ENCODE data around the gene ITGAL. TPM values are rescaled to one million over a fixed set of nuclear protein-coding genes. Genes with fewer than 3 reads are reported as not detected.
"Not testable (repeated sequence)": the region's sequence is repeated elsewhere in the genome, so short reads cannot be mapped to it uniquely, and the experiment has no call there.

ITGAL gene
- total RNA-seq, 2 experiments from 2014 or later, result 218 to 226 TPM

GRCh38 chr16:30476991-30477390 lies 4.4 kb downstream of the ITGAL start:
- intact Hi-C loops (cut with micrococcal nuclease), result no loop called here
- Mint-ChIP-seq H3K27ac (peak overlapping the region; percentile 71), H3K27me3 (no peaks in the 10 kb centered on the region)

GRCh38 chr16:30477773-30478172 lies 5.2 kb downstream of the ITGAL start:
- ChIA-PET POLR2A (interaction anchor here (0.6 to 0.7 kb wide), 2 partner anchors 25 to 89 kb away, joined by 3 to 4 read pairs; no protein-coding TSS in a partner anchor), CTCF (interaction anchor here (0.6 to 1.3 kb wide), 3 partner anchors 28 to 596 kb away, joined by 3 to 7 read pairs (median 3); partner anchors contain the start of gene DCTPP1)
- DNase-seq; H3K27me3 Mint-ChIP-seq; H3K4me3 Mint-ChIP-seq; H3K9me3 Mint-ChIP-seq; intact Hi-C loops (cut with micrococcal nuclease): not testable (repeated sequence)
- Mint-ChIP-seq H3K27ac (peak overlapping the region; percentile 71), H3K36me3 (peaks cover 76% of the 10 kb centered on the region), H3K4me1 (ENCODE audit: low read depth) (peaks cover 56% of the 10 kb centered on the region)

More at GRCh38 chr16:30476991-30477390, 4.4 kb downstream of the ITGAL start:
- ChIA-PET CTCF (interaction anchor here (0.6 to 1.3 kb wide), 5 partner anchors 28 to 595 kb away, joined by 3 to 7 read pairs (median 3); partner anchors contain the start of gene DCTPP1), POLR2A (interaction anchor here (0.6 to 0.7 kb wide), 2 partner anchors 26 to 89 kb away, joined by 3 to 4 read pairs; no protein-coding TSS in a partner anchor)
- no peak for DNase-seq
- Mint-ChIP-seq H3K4me3 (no peak overlapping the region), H3K4me1 (ENCODE audit: low read depth) (peaks cover 54% of the 10 kb centered on the region), H3K9me3 (no peaks in the 10 kb centered on the region), H3K36me3 (peaks cover 73% of the 10 kb centered on the region)

DNA sequence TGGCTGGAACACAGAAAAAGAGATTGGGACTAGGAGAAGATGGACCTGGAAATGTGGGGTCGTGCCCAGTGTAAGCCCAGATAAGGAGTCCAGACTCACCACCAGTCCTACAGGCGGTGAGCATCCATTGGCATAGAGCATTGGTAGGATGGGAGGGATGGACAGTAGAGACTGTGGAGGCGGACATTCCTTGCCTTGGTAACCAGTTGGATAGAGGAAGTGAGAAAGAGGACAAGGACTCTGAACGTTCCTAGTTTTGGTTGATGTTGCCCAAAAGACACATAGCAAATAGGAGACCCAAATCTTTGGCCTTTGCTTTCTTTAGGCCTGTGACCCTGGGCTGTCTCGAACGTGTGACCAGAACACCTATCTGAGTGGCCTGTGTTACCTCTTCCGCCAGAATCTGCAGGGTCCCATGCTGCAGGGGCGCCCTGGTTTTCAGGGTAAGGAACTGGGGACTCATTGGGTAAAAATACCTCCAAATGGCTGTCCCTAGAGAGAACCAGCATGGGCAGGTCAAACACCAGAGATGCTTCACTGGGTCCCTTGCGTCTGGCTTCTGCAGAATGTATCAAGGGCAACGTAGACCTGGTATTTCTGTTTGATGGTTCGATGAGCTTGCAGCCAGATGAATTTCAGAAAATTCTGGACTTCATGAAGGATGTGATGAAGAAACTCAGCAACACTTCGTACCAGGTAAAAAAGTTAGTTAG lies 6.4 kb downstream of the ITGAL start:
- ChIA-PET POLR2A (no interaction called here), CTCF (interaction anchor here (2.4 to 5.0 kb wide), 2 partner anchors 29 to 48 kb away, joined by 15 to 27 read pairs; partner anchors contain the start of gene DCTPP1)
- DNase-seq, result no peak
- no peaks in the 10 kb centered on the region for H3K9me3 Mint-ChIP-seq
- H3K4me3 Mint-ChIP-seq, result no peak overlapping the region
- H3K36me3 Mint-ChIP-seq, result peaks cover 76% of the 10 kb centered on the region
- peaks cover 60% of the 10 kb centered on the region for H3K4me1 Mint-ChIP-seq (ENCODE audit: low read depth)
- H3K27ac Mint-ChIP-seq, result no peak overlapping the region
- H3K27me3 Mint-ChIP-seq, result no peaks in the 10 kb centered on the region
- intact Hi-C loops (cut with micrococcal nuclease), result no loop called here

DNA sequence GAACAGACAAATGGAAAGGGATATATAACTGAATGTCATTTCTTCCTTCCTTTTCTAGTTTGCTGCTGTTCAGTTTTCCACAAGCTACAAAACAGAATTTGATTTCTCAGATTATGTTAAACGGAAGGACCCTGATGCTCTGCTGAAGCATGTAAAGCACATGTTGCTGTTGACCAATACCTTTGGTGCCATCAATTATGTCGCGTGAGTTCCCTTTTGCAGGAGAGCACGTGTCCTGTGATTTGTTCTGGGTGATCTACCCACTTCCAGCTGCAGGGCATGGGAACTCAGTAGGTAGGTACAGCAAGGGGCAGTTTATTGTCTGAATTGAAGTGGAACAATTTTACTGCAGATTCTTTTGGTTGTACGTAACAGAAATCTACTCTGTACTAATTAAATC lies 8.8 kb downstream of the ITGAL start:
- Mint-ChIP-seq H3K27ac (peak overlapping the region; percentile 30), H3K36me3 (peaks cover 74% of the 10 kb centered on the region), H3K4me1 (ENCODE audit: low read depth) (peaks cover 53% of the 10 kb centered on the region)

DNA sequence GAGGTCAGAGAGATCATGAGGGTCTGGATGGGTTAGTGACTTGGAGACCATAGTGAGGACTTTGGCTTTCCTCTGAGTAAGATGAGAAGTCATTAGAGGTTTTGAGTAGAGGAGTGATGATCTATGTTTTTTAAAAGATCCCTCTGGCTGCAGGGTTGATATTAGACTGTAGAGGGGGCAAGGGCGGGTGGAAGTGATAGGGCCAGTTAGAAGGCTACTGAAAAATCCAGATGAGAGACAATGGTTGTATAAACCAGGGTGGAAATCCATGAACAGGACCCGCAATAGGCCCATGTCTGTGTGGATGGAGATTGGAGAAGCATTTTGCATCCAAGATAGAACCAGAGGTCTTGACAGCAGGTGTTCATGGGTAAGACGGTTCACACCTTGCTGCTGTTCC lies 9.8 kb downstream of the ITGAL start:
- Mint-ChIP-seq H3K27me3 (no peaks in the 10 kb centered on the region), H3K4me3 (no peak overlapping the region), H3K27ac (peak overlapping the region; percentile 38), H3K9me3 (no peaks in the 10 kb centered on the region), H3K4me1 (ENCODE audit: low read depth) (peaks cover 50% of the 10 kb centered on the region), H3K36me3 (peaks cover 71% of the 10 kb centered on the region)
- DNase-seq, result peak; percentile 16
- intact Hi-C loops (cut with micrococcal nuclease), result no loop called here
- ChIA-PET POLR2A (interaction anchor here (0.9 to 1.6 kb wide), 2 partner anchors 9 to 16 kb away, joined by 3 to 5 read pairs; no protein-coding TSS in a partner anchor), CTCF (interaction anchor here (1.0 to 5.0 kb wide), 6 partner anchors 26 to 133 kb away, joined by 3 to 27 read pairs (median 4); partner anchors contain the start of gene DCTPP1)

More for the DNA sequence above, 8.8 kb downstream of the ITGAL start:
- Mint-ChIP-seq H3K4me3 (no peak overlapping the region), H3K27me3 (no peaks in the 10 kb centered on the region), H3K9me3 (no peaks in the 10 kb centered on the region)
- no peak for DNase-seq
- intact Hi-C loops (cut with micrococcal nuclease), result no loop called here
- POLR2A ChIA-PET, result interaction anchor here (0.7 to 1.4 kb wide), 2 partner anchors 9 to 23 kb away, joined by 3 to 9 read pairs; no protein-coding TSS in a partner anchor
- CTCF ChIA-PET, result interaction anchor here (1.0 to 5.0 kb wide), 4 partner anchors 25 to 51 kb away, joined by 3 to 27 read pairs (median 9); partner anchors contain the start of gene DCTPP1

GRCh38 chr16:30484887-30485286 lies 12.3 kb downstream of the ITGAL start:
- no peak overlapping the region for H3K4me3 Mint-ChIP-seq
- intact Hi-C loops (cut with micrococcal nuclease), result loop anchor here (5.0 kb wide), 2 partner anchors 37 to 38 kb away; partner anchors contain the start of gene SEPHS2
- H3K27me3 Mint-ChIP-seq, result no peaks in the 10 kb centered on the region
- peaks cover 49% of the 10 kb centered on the region for H3K4me1 Mint-ChIP-seq (ENCODE audit: low read depth)
- peaks cover 71% of the 10 kb centered on the region for H3K36me3 Mint-ChIP-seq
- H3K9me3 Mint-ChIP-seq, result no peaks in the 10 kb centered on the region
- H3K27ac Mint-ChIP-seq, result no peak overlapping the region
- no peak for DNase-seq
- ChIA-PET CTCF (no interaction called here), POLR2A (interaction anchor here (1.3 kb wide), 1 partner anchor 11 kb away, joined by 3 read pairs; no protein-coding TSS in a partner anchor)

DNA sequence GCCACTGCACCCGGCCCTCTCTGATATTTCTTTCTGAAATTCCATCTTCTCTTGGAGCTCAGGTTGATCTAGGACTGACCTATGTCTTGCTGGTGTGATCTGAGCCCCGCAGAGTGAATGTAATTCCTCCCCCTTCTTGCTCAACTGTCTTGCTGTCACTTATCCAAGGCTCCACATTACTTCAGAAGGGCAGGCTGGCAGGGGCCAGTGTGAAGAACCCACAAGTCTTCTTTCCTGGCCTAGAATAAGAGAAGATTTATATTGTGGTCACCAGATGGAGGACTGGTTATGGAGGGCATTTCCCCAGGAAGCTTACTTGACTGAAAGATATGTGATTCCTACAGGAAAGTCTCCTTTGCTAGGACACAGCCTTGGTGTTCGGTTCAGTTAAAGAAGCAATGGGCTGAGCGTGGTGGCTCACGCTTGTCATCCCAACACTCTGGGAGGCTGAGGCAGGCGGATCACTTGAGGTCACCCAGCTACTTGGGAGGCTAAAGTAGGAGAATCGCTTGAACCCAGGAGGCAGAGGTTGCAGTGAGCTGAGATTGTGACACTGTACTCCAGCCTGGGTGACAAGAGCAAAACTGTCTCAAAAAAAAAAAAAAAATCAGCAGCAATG lies 13.4 kb downstream of the ITGAL start:
- Mint-ChIP-seq H3K9me3 (no peaks in the 10 kb centered on the region), H3K4me1 (ENCODE audit: low read depth) (peaks cover 44% of the 10 kb centered on the region), H3K27ac (no peak overlapping the region), H3K4me3 (no peak overlapping the region), H3K36me3 (peaks cover 73% of the 10 kb centered on the region), H3K27me3 (no peaks in the 10 kb centered on the region)
- CTCF ChIA-PET, result no interaction called here
- POLR2A ChIA-PET, result interaction anchor here (1.3 kb wide), 1 partner anchor 12 kb away, joined by 3 read pairs; no protein-coding TSS in a partner anchor
- intact Hi-C loops (cut with micrococcal nuclease), result loop anchor here (5.0 kb wide), 2 partner anchors 36 to 39 kb away; partner anchors contain the start of gene SEPHS2
- DNase-seq, result no peak

DNA sequence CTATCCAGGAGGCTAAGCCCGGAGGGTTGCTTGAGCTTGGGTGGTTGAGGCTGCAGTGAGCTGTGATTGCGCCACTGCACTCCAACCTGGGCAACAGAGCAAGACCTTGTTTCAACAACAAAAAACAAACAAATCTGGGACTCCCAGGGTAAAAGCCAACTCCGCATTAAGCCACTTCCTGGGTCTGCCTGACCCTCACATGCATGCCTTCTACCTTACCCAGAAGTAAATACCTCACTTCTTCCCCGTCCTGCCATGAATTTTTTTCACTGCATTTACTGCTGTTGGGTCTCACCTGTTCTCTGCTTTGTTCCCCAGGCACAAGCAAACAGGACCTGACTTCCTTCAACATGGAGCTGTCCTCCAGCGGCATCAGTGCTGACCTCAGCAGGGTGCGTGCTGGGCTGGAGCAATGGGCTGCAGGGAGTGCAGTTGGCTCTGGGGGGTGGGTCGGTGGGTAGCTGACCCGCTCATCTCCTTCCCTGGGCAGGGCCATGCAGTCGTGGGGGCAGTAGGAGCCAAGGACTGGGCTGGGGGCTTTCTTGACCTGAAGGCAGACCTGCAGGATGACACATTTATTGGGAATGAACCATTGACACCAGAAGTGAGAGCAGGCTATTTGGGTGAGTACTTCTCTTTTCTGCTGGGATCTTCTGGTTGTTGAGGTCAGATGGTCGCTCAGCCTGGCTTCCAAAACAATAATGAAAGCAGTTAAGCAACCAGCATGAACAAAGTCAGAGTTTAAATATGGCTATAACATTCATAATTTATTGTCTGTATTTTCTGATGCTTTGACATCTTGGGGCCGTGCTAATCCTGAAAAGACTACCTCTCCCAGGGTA lies 16.4 kb downstream of the ITGAL start:
- Mint-ChIP-seq H3K36me3 (peaks cover 66% of the 10 kb centered on the region), H3K4me1 (ENCODE audit: low read depth) (peaks cover 36% of the 10 kb centered on the region), H3K27ac (peak overlapping the region; percentile 1), H3K27me3 (no peaks in the 10 kb centered on the region), H3K4me3 (no peak overlapping the region), H3K9me3 (no peaks in the 10 kb centered on the region)
- POLR2A ChIA-PET, result interaction anchor here (0.7 to 2.8 kb wide), 6 partner anchors 15 to 107 kb away, joined by 3 to 18 read pairs (median 3); partner anchors contain the start of genes DCTPP1 and ITGAL
- DNase-seq, result no peak
- CTCF ChIA-PET, result interaction anchor here (0.6 to 3.4 kb wide), 5 partner anchors 20 to 59 kb away, joined by 3 to 20 read pairs (median 7); partner anchors contain the start of gene DCTPP1
- intact Hi-C loops (cut with micrococcal nuclease), result loop anchor here (1.0 to 5.0 kb wide), 3 partner anchors 17 to 42 kb away; partner anchors contain the start of genes ITGAL and SEPHS2

- intact Hi-C loops (cut with micrococcal nuclease), result no loop called here
- POLR2A ChIA-PET, result interaction anchor here (0.7 to 2.8 kb wide), 3 partner anchors 9 to 17 kb away, joined by 3 to 18 read pairs (median 3); no protein-coding TSS in a partner anchor
- H3K4me3 Mint-ChIP-seq, result no peak overlapping the region
- H3K4me1 Mint-ChIP-seq (ENCODE audit: low read depth), result peaks cover 32% of the 10 kb centered on the region
- DNase-seq, result no peak
- peaks cover 68% of the 10 kb centered on the region for H3K36me3 Mint-ChIP-seq
- no peaks in the 10 kb centered on the region for H3K9me3 Mint-ChIP-seq
- H3K27ac Mint-ChIP-seq, result peak overlapping the region; percentile 38
- H3K27me3 Mint-ChIP-seq, result no peaks in the 10 kb centered on the region
- CTCF ChIA-PET, result interaction anchor here (1.0 to 3.4 kb wide), 2 partner anchors 41 to 60 kb away, joined by 4 to 20 read pairs; partner anchors contain the start of gene DCTPP1
These were observed 17.7 kb downstream of the ITGAL start for GRCh38 chr16:30490210-30490609.

DNA sequence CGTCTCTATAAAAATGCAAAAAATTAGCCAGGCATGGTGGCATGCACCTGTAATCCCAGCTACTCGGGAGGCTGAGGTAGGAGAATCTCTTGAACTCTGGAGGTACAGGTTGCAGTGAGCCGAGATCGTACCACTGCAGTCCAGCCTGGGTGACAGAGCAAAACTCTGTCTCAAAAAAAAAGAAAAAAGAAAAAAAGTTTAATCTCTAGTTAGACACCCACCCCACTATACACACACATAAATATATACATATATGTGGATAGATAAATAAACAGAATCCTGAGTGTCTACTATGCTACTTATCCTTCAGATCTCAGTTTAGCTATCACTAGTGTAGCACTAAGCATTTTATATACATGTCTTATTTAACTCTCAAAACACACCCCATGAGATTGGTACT lies 18.7 kb downstream of the ITGAL start:
- intact Hi-C loops (cut with micrococcal nuclease), result no loop called here

More for the DNA sequence above, 18.7 kb downstream of the ITGAL start:
- peak overlapping the region; percentile 71 for H3K27ac Mint-ChIP-seq
- H3K27me3 Mint-ChIP-seq, result no peaks in the 10 kb centered on the region
- no peak overlapping the region for H3K4me3 Mint-ChIP-seq
- no peak for DNase-seq
- peaks cover 28% of the 10 kb centered on the region for H3K4me1 Mint-ChIP-seq (ENCODE audit: low read depth)
- peaks cover 67% of the 10 kb centered on the region for H3K36me3 Mint-ChIP-seq
- ChIA-PET CTCF (interaction anchor here (0.6 to 3.4 kb wide), 6 partner anchors 11 to 61 kb away, joined by 4 to 20 read pairs (median 6); partner anchors contain the start of gene DCTPP1), POLR2A (interaction anchor here (1.2 kb wide), 1 partner anchor 61 kb away, joined by 4 read pairs; the partner anchor contains the start of gene DCTPP1)
- H3K9me3 Mint-ChIP-seq, result no peaks in the 10 kb centered on the region
